Panc1 (cell line): ENCODE results near the gene C1QTNF3. TPM values are rescaled to one million over a fixed set of nuclear protein-coding genes. Genes with fewer than 3 reads are reported as not detected.

Experiments used
- ATAC-seq: fragments of 200-7000 bp; cut with Tn5 transposase; 2 replicates; pipeline ENCODE4 v1.9.1; 2020; ENCODE audit warnings: mild to moderate bottlenecking, moderate library complexity
- BruUV-seq: library from RNA; stranded (reverse); fragments of 400-500 nt; replicated peaks from 2 replicates; lab custom pipeline; 2021; lab: Mats Ljungman, UMichigan
- CTCF ChIA-PET: fragments of 300-600 bp; sonication (Branson Sonifier 250); formaldehyde crosslinking; loops from one replicate; lab custom pipeline; 2022; ENCODE audit warnings: antibody characterized with exemption; lab: Charles Lee
- POLR2A ChIA-PET: fragments of 300-600 bp; sonication (Branson Sonifier 250); formaldehyde crosslinking; loops from one replicate; lab custom pipeline; 2022; ENCODE audit warnings: antibody characterized with exemption; lab: Charles Lee
- DNase-seq: peaks from one replicate; pipeline ENCODE4 v3.0.0-alpha.2; 2010; ENCODE audit warnings: low read depth, low spot score
- H3K27ac ChIP-seq: 2 replicates; pipeline ENCODE4 v1.5.1; 2011; ENCODE audit warnings: mild to moderate bottlenecking, low read length, inconsistent platforms
- H3K27me3 ChIP-seq: fragments of 200-500 bp; sonication (Bioruptor generic); 2 replicates; pipeline ENCODE4 v1.6.0; 2014; ENCODE audit warnings: low read length, inconsistent platforms; ENCODE audit not compliant: control insufficient read depth, insufficient read depth
- H3K36me3 ChIP-seq: fragments of 200-500 bp; sonication (Bioruptor generic); 2 replicates; pipeline ENCODE4 v1.5.1; 2014; ENCODE audit warnings: inconsistent platforms, mild to moderate bottlenecking, low read length, moderate library complexity; ENCODE audit not compliant: control insufficient read depth, insufficient read depth
- H3K4me1 ChIP-seq: 2 replicates; pipeline ENCODE4 v1.5.1; 2011; ENCODE audit warnings: inconsistent platforms, mild to moderate bottlenecking, low read length, moderate library complexity; ENCODE audit not compliant: control insufficient read depth, insufficient read depth
- H3K4me3 ChIP-seq, 2 experiments: 2 replicates each; pipeline ENCODE4 v1.5.1; 2011 to 2012; ENCODE audit warnings: low read depth in 2 of 2, low read length in 2 of 2, mild to moderate bottlenecking in 2 of 2, inconsistent platforms in 1 of 2, moderate library complexity in 1 of 2
- H3K9me3 ChIP-seq: fragments of 200-500 bp; sonication (Bioruptor generic); 2 replicates; pipeline ENCODE4 v1.5.1; 2014; ENCODE audit warnings: low read depth, mild to moderate bottlenecking, inconsistent platforms, low read length, moderate library complexity; ENCODE audit not compliant: control insufficient read depth, insufficient read depth
- POLR2AphosphoS5 ChIP-seq: IDR thresholded peaks from 2 replicates; pipeline ENCODE4 v1.6.1; 2012; ENCODE audit warnings: mild to moderate bottlenecking, low read depth, low read length, moderate library complexity
- SIN3A ChIP-seq: IDR thresholded peaks from 2 replicates; pipeline ENCODE4 v1.6.1; 2012; ENCODE audit warnings: low read depth, mild to moderate bottlenecking, low read length, moderate library complexity, borderline replicate concordance; ENCODE audit not compliant: insufficient read depth
- TCF7L2 ChIP-seq: IDR thresholded peaks from 2 replicates; pipeline ENCODE4 v1.6.1; 2011; ENCODE audit warnings: mild to moderate bottlenecking, low read depth, low read length, inconsistent platforms
- in situ Hi-C: cut with HindIII; loops from 2 replicates; pipeline ENCODE4 v1.10.0; 2016; ENCODE audit warnings: low sequenced_read_pairs, low pct_unique_long_range_greater_than_20kb
- intact Hi-C: fragments of 100-400 bp; cut with micrococcal nuclease; formaldehyde crosslinking; loops from one replicate; pipeline ENCODE4 v1.10.0; 2022; ENCODE audit not compliant: unreplicated experiment
- total RNA-seq: library from RNA; stranded (reverse); gene quantifications from one replicate; pipeline ENCODE4 v1.2.1, GENCODE V29; 2021; ENCODE audit not compliant: unreplicated experiment
- TF ChIP-seq, protein P1 (sequence below), 2 experiments: IDR thresholded peaks; 2 replicates each; pipeline ENCODE4 v1.6.1; 2011 to 2012; ENCODE audit warnings: low read depth in 2 of 2, control low read depth in 1 of 2, low read length in 1 of 2, mild to moderate bottlenecking in 1 of 2, moderate library complexity in 1 of 2; ENCODE audit not compliant: insufficient read depth in 1 of 2
- TF ChIP-seq, protein P2 (sequence below): fragments of 450-650 bp; IDR thresholded peaks from 2 replicates; pipeline ENCODE4 v1.5.1; 2017; ENCODE audit warnings: mild to moderate bottlenecking

C1QTNF3 gene
- total RNA-seq, 1 experiment from 2014 or later: 2.1 TPM

DNA sequence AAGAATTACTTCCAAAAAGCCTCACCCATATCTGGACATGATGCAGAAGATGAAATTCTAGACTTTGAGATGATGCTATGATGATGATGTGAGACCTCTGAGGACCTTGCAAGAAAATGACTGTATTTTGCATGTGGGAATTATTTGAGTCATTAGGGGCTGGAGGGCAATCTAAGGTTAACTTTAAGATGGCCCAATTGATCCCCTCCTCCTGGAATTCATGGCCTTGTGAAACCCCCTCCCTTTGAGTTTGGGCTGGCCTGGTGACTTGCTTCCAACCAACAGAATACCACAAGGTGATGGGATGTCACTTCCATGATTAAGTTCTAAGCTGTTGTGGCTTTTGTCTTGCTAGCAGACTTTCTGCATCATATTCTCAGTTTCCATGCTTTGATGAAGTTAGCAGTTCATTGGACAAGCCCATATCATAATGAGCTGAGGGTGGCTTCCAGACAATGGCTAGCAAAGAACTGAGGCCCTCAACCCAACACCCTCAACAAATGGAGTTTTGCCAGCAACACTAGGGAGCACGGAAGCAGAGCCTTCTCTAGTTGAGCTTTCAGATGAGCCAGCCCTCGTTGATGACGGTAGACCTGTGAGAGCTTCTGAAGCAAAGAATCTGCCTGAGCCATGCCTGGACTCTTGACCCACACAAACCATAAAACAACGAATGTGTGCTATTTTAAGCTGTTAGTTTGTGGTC lies 27.7 kb downstream of the C1QTNF3 start:
- intact Hi-C loops (no loop called here), in situ Hi-C loops (no loop called here)
- no peaks in the 10 kb centered on the region for H3K27me3 ChIP-seq
- DNase-seq (no peak), ATAC-seq (no peak)
- POLR2A ChIA-PET: no interaction called here
- no peaks in the 10 kb centered on the region for H3K36me3 ChIP-seq
- no peaks in the 10 kb centered on the region for H3K9me3 ChIP-seq
- TF ChIP-seq, protein P1, sequence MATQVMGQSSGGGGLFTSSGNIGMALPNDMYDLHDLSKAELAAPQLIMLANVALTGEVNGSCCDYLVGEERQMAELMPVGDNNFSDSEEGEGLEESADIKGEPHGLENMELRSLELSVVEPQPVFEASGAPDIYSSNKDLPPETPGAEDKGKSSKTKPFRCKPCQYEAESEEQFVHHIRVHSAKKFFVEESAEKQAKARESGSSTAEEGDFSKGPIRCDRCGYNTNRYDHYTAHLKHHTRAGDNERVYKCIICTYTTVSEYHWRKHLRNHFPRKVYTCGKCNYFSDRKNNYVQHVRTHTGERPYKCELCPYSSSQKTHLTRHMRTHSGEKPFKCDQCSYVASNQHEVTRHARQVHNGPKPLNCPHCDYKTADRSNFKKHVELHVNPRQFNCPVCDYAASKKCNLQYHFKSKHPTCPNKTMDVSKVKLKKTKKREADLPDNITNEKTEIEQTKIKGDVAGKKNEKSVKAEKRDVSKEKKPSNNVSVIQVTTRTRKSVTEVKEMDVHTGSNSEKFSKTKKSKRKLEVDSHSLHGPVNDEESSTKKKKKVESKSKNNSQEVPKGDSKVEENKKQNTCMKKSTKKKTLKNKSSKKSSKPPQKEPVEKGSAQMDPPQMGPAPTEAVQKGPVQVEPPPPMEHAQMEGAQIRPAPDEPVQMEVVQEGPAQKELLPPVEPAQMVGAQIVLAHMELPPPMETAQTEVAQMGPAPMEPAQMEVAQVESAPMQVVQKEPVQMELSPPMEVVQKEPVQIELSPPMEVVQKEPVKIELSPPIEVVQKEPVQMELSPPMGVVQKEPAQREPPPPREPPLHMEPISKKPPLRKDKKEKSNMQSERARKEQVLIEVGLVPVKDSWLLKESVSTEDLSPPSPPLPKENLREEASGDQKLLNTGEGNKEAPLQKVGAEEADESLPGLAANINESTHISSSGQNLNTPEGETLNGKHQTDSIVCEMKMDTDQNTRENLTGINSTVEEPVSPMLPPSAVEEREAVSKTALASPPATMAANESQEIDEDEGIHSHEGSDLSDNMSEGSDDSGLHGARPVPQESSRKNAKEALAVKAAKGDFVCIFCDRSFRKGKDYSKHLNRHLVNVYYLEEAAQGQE (IDR thresholded peaks at IDR 0.05; ENCODE audit: insufficient read depth in 1 of 2, low read depth in 2 of 2, low read length in 1 of 2): no peak
- no peaks in the 10 kb centered on the region for H3K4me1 ChIP-seq
- CTCF ChIA-PET: no interaction called here
- no peak overlapping the region for H3K4me3 ChIP-seq
- H3K27ac ChIP-seq: no peak overlapping the region
- BruUV-seq: no TSS peak

DNA sequence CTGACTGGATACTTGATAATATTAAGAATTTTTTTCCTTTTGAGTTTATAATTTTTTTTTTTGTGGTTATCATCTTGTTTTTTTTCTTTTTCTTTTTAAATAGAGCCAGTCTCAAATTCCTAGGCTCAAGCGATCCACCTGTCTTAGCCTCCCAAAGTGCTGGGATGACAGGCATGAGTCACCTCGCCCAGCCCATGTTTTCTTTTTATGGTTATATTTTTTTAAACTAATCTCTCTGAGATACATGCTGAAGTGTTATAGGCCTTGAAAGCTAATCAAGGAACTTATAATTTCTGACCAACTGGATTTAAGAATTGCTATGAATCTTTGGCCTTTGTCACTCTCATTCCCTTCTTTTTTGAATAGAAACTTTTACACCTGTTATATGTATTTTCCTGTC lies 28.4 kb downstream of the C1QTNF3 start:
- ATAC-seq: no peak
- in situ Hi-C loops: no loop called here
- H3K4me3 ChIP-seq: no peak overlapping the region
- no peaks in the 10 kb centered on the region for H3K27me3 ChIP-seq
- ChIA-PET CTCF (no interaction called here), POLR2A (no interaction called here)
- DNase-seq: no peak
- no peaks in the 10 kb centered on the region for H3K36me3 ChIP-seq
- H3K27ac ChIP-seq: no peak overlapping the region
- intact Hi-C loops: no loop called here
- TF ChIP-seq TCF7L2 (no peak), SIN3A (no peak), POLR2AphosphoS5 (no peak)
- TF ChIP-seq, protein P2, sequence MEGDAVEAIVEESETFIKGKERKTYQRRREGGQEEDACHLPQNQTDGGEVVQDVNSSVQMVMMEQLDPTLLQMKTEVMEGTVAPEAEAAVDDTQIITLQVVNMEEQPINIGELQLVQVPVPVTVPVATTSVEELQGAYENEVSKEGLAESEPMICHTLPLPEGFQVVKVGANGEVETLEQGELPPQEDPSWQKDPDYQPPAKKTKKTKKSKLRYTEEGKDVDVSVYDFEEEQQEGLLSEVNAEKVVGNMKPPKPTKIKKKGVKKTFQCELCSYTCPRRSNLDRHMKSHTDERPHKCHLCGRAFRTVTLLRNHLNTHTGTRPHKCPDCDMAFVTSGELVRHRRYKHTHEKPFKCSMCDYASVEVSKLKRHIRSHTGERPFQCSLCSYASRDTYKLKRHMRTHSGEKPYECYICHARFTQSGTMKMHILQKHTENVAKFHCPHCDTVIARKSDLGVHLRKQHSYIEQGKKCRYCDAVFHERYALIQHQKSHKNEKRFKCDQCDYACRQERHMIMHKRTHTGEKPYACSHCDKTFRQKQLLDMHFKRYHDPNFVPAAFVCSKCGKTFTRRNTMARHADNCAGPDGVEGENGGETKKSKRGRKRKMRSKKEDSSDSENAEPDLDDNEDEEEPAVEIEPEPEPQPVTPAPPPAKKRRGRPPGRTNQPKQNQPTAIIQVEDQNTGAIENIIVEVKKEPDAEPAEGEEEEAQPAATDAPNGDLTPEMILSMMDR: no peak
- BruUV-seq: TSS peak; percentile 44
- H3K9me3 ChIP-seq: no peaks in the 10 kb centered on the region
- no peaks in the 10 kb centered on the region for H3K4me1 ChIP-seq

GRCh38 chr5:34013547-34013946 lies 29.5 kb downstream of the C1QTNF3 start:
- BruUV-seq: no TSS peak
- in situ Hi-C loops: no loop called here

More at GRCh38 chr5:34013547-34013946, 29.5 kb downstream of the C1QTNF3 start:
- H3K4me1 ChIP-seq: no peaks in the 10 kb centered on the region
- CTCF ChIA-PET: no interaction called here
- DNase-seq (no peak), ATAC-seq (no peak)
- H3K27me3 ChIP-seq: no peaks in the 10 kb centered on the region
- intact Hi-C loops: no loop called here
- H3K4me3 ChIP-seq: no peak overlapping the region
- H3K27ac ChIP-seq: no peak overlapping the region
- no peak for TF ChIP-seq TCF7L2
- no peak for TF ChIP-seq POLR2AphosphoS5
- TF ChIP-seq, protein P1 (IDR thresholded peaks at IDR 0.05; ENCODE audit: insufficient read depth in 1 of 2, low read depth in 2 of 2, low read length in 1 of 2): no peak
- no peak for TF ChIP-seq SIN3A
- TF ChIP-seq, protein P2: no peak
- POLR2A ChIA-PET: no interaction called here
- no peaks in the 10 kb centered on the region for H3K9me3 ChIP-seq
- no peaks in the 10 kb centered on the region for H3K36me3 ChIP-seq
